T47D (cell line): ENCODE results near the gene GRIK4.

ENCODE experiments used
- DNase-seq, 2 experiments: peaks; one replicate each; pipeline versions ENCODE4 v3.0.0 to v3.0.0-alpha.2; 2011 to 2012; ENCODE audit warnings: low read depth in 1 of 2, low spot score in 1 of 2
- JUND ChIP-seq: IDR thresholded peaks from 2 replicates; pipeline ENCODE4 v1.6.1; 2012; ENCODE audit warnings: low read depth
- in situ Hi-C: cut with HindIII; loops from 2 replicates; pipeline ENCODE4 v1.10.0; 2016; ENCODE audit warnings: low sequenced_read_pairs, low pct_unique_long_range_greater_than_20kb

The GRIK4 gene

DNA sequence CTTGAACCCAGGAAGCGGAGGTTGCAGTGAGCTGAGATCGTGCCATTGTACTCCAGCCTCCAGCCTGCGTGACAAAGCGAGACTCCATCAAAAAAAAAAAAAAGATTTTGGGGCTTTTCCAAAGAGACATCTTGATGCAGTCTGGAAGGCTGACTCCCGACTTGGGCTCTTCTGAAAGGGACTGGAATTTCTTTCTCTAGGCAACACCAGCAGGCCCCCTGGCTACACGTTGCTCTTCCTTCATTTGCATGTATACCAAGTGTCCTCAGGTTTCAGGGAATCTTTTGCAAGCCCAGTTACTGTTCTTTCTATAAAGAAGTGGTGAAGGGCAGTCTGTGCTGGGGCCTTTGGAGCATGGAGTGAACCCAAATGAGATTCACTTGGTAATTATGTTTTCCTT lies 211.0 kb downstream of the GRIK4 start:
- DNase-seq = no peak
- TF ChIP-seq JUND = no peak
- in situ Hi-C loops = no loop called here

DNA sequence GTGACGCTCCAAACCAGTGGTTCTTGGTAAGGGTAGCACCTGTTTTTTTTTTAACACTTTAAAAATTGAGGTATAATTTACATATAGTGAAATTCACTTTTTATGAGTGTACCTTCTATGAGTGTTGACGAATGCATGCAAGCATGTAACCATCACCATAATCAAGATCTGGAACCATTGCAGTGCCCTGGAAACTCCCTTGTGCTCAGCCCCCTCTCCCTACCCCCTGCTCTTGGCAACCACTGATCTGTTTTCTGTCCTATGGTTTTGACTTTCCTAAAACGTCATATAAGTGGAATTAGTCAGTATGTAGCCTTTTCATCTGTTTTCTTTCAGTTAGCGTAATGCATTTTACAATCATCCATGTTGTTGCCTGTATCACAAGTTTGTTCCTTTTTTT lies 212.2 kb downstream of the GRIK4 start:
- in situ Hi-C loops = no loop called here
- no peak for DNase-seq
- TF ChIP-seq JUND = no peak

DNA sequence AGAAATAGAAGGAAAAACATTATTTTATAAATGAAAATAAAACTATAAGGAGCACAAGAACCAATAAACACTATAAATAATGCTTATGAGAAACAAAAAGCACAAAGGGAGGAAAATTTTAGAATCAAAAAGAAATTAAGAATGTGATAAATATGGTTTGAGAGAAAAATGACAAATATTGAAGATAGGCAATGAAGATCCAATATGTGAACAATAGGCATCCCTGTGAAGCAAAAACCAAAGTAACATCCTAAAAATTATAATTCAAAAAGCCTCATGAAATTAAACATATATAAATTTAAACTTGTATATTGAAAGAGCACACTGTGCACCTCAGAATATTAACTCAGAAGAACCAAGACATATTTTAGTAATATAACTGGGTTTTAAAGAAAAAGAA lies 216.2 kb downstream of the GRIK4 start:
- in situ Hi-C loops = no loop called here
- no peak for DNase-seq
- no peak for TF ChIP-seq JUND

DNA sequence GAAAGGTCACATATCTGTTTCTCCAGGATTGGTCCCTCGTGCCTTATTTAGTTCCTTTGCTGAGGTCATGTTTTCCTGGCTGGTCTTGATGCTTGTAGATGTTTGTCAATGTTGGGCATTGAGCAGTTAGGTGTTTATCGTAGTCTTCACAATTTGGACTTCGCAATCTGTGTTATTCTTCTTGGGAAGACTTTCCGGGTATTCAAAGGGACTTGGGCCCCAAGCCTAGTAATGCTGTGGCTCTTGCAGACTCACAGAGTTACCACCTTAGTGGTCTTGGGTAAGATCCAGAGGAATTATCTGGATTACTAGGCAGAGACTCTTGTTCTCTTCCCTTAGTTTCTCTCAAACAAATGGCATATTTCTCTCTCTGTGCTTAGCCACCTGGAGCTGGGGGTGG lies 223.5 kb downstream of the GRIK4 start:
- in situ Hi-C loops = no loop called here
- DNase-seq = no peak
- no peak for TF ChIP-seq JUND

DNA sequence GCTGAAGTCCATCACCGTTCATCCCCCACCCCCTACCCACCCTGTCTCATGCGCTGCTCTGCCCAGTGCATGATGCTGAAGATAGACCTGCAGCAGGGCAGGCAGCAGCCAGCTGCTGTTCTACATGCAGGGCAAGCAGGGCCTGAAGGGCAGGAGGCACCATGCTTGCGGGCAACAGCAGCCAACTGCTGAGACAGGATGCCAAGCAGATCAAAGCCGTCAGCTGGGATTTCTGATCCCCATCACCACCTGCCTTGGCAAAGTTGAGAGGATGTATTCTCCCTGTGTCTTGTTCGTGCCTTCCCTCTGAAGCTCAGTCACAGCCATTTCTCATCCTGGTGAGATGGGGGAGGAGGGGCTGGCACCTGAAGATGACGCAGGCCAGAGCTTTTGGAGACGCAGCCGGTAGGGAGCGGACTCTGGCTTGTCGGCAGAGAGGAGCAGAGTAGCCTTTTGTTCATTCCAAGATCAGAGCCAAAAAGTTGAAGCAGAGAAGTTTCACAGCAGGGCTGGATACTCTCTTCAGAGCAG lies 227.0 kb downstream of the GRIK4 start:
- in situ Hi-C loops = no loop called here
- no peak for DNase-seq

DNA sequence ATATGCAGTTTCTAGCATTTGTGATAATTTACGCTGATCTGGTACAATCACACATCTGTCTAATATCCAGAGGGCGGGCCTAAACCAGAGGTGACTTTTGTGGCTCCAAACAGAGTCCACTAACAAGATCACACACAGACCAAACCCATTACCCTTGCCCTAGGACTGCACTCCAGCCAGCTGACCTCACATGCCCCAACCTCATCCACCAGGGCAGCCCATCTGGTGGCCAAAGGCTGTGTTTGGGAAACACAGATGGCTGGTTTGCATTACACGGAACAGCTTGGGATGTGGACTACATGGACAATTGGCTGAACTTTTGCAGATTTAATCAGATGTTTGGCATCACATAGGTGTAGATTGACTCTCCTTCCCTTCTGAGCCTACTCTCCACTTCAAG lies 228.2 kb downstream of the GRIK4 start:
- no peak for TF ChIP-seq JUND
- DNase-seq = no peak
- in situ Hi-C loops = no loop called here

More for the DNA sequence above, 227.0 kb downstream of the GRIK4 start:
- no peak for TF ChIP-seq JUND

DNA sequence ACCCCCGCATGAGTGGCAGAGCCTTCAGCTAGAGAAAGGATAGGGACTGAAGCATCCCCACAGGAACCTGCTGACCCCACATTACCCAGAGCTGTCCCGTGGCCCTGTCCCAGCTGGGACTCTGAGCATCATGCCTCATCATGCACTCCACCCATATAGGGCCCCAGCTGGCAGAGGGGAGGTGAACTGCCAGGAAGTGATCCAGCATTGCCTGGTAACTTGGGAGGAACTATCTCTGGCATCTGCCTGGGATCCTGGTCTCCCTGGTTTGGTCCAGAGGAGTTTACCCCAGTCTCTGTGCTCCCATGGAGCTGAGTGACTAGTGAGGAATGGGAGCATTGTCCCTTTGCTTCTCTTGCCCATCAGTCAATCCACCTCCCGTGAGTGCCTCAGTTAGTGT lies 228.8 kb downstream of the GRIK4 start:
- no peak for DNase-seq
- no peak for TF ChIP-seq JUND
- in situ Hi-C loops = no loop called here

DNA sequence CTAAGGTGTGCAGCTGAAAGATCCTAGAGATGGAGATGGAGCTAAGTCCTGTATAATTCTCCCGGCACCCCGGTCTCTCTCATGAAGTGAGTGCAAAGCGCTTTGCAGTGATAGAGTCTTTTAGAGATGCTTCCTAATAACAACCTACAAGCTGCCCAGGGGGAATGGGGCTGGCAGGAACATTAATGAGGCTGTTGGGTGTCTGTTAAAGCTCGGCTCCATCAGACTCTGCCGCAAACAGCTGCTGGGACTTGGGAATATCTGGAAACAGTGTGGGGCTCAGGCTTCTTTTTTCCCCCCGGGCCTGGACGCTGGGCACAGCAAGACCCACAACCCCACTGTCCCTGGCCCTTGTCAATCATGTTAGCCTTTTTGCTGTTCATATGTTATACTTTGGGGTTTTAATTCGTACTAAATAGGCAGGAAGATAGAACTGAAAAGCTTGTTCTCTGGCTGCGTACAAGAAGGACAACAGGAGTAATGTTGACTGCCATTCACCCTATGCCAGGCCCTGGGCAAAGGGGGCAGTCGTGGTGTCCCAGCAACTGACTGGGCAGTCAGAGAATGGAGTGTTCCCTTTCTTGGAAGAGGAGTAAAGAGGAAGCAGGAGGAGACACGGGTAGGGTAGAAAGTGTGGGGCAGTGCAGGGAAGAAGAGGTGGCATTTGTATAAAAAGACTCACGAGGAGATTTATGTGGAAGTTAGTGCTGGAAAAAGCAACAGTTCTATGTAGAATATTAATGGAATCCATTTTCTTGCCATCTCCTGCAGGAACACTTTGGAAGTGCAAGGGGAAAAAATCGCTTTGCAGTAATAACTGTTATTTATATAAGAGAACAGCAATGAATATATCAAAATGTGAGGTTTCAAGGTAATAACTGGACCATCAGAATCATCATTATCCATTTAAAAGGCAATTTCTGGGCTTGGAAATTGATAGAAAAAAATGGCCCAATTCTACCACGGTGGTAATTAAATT lies 232.8 kb downstream of the GRIK4 start:
- TF ChIP-seq JUND = no peak
- no peak for DNase-seq

DNA sequence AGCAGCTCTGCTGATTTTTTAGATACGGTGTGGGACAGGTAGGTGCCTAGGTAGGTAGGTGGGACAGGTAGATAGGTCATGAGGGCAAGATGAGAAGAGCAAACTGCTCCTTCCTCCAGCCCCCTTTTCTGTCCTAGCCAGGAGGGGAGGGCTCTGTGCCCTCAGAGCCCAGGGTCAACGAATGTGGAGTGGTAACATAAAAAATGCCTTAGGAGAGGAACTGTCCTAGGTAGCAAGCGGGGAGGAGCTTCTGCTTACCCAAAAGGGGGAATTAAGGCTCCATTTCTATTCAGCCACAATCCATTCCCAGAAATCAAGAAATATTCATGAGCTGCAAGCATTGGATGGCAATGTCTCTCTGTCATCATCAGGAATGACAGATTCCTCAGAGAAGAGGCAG lies 234.8 kb downstream of the GRIK4 start:
- in situ Hi-C loops = no loop called here
- DNase-seq = no peak
- TF ChIP-seq JUND = no peak

More for the DNA sequence above, 232.8 kb downstream of the GRIK4 start:
- in situ Hi-C loops = no loop called here

DNA sequence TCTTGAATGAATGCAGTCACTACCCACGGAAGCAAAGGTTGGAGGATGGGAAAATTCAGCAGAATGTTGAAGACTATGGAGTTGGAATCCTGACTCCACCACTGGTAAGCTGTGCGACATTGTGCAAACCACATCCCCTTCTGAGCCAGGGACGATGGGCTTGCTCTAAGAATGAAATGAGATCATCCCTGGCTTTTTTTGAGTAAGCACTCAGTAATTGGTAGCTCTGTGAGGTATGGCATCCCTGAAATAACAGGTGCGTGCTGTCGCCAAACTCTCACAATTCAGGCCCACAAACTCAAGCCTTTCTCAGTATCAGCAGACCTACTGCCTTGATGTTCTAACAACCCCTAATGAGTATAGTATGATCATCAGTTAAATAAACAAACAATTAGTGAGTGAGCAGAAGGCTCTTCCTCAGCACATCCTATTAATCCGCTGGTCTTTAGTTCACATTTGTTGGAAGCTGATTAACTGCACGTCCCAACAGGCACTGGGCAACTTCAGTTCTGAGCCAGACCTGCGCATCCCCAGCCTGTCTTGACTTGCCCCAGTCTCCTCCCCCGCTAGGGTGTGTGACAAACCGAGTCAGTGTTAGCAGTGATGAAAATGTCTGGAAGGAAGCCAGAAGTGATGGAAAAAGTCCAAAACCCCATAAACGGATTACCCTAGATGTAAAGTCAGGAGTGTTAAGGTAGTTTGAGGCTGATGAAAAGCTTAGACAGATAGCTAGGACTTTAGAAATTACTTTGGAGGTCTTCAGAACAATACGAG lies 235.5 kb downstream of the GRIK4 start:
- TF ChIP-seq JUND = no peak
- in situ Hi-C loops = no loop called here
- no peak for DNase-seq

DNA sequence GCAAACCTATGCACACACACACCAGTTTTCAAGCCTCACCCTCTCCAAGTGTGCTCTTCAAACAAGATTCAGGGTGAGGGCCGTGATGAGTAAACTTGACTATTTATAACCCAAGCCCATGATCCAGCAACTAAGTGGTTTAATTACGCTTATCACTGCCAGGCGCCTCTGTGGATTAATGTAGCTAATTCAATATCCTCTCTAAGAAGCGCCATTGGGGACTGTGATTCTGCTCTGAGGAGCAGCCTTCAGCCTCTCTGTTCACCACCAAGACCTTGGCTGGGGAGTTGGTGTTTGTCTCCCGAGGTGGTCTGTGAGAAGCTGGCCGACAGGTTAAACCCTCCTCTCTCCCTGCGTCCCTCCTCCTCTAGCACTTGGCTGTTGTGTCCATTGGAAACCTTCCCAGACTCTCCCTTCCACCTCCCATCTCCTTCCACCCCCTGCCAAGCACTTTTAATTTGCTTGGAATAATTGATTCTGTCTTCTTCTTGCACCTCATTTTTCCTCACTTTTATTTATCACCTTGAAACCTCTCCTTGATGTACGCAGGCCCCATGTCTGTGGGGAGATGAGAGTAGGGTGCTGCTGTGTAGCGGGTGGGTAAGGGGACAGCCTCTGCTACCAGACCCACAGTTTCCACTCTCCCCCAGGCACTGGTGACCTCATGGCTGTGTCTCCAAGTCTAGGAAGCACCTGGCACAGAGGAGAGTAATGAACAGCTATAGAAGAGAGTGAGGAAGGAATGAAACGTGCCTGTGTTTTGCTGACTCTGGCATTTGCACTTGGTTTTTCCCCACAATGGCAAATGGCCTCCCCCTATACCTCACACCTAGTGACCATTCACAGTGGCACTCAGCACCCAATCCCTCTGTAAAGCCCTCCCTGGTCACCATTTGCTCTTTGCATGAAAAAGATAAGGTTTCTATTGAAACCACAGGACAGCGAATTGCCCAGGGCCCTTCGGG lies 236.6 kb downstream of the GRIK4 start:
- in situ Hi-C loops = no loop called here
- no peak for TF ChIP-seq JUND
- no peak for DNase-seq

DNA sequence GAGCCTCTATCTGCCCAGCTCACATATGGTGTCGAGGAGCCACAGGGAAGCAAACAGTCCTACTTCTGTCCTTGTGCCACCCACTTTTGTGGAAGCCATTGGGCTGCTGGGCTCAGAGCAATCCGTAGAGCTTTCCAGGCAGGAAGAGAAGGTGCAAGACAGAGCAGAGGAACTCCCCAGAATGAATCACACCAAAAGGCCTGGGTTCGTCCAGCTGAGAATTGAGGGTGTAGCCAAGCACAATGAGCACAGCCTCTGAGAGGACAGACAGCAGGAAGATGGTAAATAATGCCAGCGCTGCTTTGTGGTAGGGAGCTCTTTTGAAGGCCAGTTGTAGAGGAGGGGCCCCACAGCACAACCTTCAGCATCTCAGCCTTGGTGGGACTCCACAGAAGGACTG lies 237.8 kb downstream of the GRIK4 start:
- TF ChIP-seq JUND = no peak
- in situ Hi-C loops = no loop called here

More for the DNA sequence above, 237.8 kb downstream of the GRIK4 start:
- DNase-seq = no peak
